ENCODE results near the gene TMED5.

Gene TMED5

GRCh38 chr1:93108335-93108734 is 71.9 kb downstream of the TMED5 start:
- FAIRE-seq = no peak
- no peak for DNase-seq (ENCODE audit: insufficient read length, low spot score)
- TF ChIP-seq, protein P1, sequence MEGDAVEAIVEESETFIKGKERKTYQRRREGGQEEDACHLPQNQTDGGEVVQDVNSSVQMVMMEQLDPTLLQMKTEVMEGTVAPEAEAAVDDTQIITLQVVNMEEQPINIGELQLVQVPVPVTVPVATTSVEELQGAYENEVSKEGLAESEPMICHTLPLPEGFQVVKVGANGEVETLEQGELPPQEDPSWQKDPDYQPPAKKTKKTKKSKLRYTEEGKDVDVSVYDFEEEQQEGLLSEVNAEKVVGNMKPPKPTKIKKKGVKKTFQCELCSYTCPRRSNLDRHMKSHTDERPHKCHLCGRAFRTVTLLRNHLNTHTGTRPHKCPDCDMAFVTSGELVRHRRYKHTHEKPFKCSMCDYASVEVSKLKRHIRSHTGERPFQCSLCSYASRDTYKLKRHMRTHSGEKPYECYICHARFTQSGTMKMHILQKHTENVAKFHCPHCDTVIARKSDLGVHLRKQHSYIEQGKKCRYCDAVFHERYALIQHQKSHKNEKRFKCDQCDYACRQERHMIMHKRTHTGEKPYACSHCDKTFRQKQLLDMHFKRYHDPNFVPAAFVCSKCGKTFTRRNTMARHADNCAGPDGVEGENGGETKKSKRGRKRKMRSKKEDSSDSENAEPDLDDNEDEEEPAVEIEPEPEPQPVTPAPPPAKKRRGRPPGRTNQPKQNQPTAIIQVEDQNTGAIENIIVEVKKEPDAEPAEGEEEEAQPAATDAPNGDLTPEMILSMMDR (IDR thresholded peaks at IDR 0.05; ENCODE audit: insufficient read depth, missing control alignments) = no peak

GRCh38 chr1:93107395-93107794 is 72.8 kb downstream of the TMED5 start:
- no peak for FAIRE-seq
- no peak for DNase-seq (ENCODE audit: insufficient read length, low spot score)
- TF ChIP-seq, protein P1 (IDR thresholded peaks at IDR 0.05; ENCODE audit: insufficient read depth, missing control alignments) = no peak

- DNase-seq (ENCODE audit: insufficient read length, low spot score) = no peak
- TF ChIP-seq, protein P1 (IDR thresholded peaks at IDR 0.05; ENCODE audit: insufficient read depth, missing control alignments) = no peak
- no peak for FAIRE-seq
Measured at GRCh38 chr1:93106226-93106625, 74.0 kb downstream of the TMED5 start.

- FAIRE-seq (no peak), DNase-seq (ENCODE audit: insufficient read length, low spot score) (no peak)
- TF ChIP-seq, protein P1 (IDR thresholded peaks at IDR 0.05; ENCODE audit: insufficient read depth, missing control alignments) = no peak
Measured at GRCh38 chr1:93102142-93102541, 78.1 kb downstream of the TMED5 start.

All from D721Med (cell line).